Peyer's patch (tissue), 4 donors: Measurements from ENCODE around the gene SAMD11.
"Not testable (repeated sequence)": the region's sequence is repeated elsewhere in the genome, so short reads cannot be mapped to it uniquely, and the experiment has no call there.

Experiments used
- CTCF ChIP-seq, 6 experiments: fragments of 450-650 bp in 4 of 6; fragments of 200-600 bp in 2 of 6; sonication (generic) in 1 of 6; IDR thresholded peaks; one replicate each; pipeline ENCODE4 v1.5.1; 2017 to 2019; ENCODE audit warnings: antibody characterized with exemption in 6 of 6, mild to moderate bottlenecking in 3 of 6, moderate library complexity in 1 of 6
- POLR2A ChIP-seq, 2 donors: fragments of 450-650 bp; IDR thresholded peaks; one replicate each; pipeline ENCODE4 v1.5.1; 2017; ENCODE audit warnings: antibody characterized with exemption in 2 of 2, mild to moderate bottlenecking in 2 of 2, moderate library complexity in 2 of 2

- not testable (repeated sequence) for TF ChIP-seq CTCF, POLR2A (IDR thresholded peaks at IDR 0.05)
Observed at GRCh38 chr1:880511-880910, 43.2 kb upstream of the SAMD11 start.
